ENCODE measurements around the gene TDRD1.

DNA sequence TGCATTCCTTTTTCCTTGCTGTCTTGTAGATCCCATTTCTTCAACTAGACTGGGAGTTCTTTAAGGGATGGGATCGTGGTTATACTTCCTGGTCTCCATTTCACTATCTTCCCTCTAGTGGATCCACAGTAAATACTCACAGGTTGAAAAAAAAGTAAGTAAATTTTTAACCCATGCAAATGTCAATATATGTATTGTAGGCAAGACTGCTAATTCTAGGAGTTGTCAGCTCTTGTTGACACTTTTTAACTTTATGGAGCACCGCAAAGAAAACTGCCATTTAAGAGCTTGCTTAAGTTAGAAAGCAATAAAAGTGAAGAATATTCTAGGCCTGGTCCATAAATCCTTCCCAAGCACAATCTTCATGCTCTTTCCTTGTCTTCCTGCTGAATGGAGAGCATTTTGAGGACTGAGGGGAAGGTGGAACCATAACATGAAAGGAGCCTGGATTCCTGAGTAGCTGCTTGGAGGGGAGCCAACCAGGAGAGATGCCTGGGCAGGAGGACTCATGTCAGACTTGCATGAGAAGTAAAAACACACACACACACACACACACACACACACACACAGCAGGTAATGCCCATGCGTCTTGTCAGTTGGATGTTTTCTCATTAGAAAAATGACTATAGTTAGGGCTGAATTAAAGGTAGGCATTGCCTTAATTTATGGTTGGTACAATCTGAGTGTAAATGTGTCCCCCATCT, 92.1 kb downstream of the TDRD1 start:
- TF ChIP-seq, protein P1, sequence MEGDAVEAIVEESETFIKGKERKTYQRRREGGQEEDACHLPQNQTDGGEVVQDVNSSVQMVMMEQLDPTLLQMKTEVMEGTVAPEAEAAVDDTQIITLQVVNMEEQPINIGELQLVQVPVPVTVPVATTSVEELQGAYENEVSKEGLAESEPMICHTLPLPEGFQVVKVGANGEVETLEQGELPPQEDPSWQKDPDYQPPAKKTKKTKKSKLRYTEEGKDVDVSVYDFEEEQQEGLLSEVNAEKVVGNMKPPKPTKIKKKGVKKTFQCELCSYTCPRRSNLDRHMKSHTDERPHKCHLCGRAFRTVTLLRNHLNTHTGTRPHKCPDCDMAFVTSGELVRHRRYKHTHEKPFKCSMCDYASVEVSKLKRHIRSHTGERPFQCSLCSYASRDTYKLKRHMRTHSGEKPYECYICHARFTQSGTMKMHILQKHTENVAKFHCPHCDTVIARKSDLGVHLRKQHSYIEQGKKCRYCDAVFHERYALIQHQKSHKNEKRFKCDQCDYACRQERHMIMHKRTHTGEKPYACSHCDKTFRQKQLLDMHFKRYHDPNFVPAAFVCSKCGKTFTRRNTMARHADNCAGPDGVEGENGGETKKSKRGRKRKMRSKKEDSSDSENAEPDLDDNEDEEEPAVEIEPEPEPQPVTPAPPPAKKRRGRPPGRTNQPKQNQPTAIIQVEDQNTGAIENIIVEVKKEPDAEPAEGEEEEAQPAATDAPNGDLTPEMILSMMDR (IDR thresholded peaks at IDR 0.05) = no peak
- TF ChIP-seq EP300 (IDR thresholded peaks at IDR 0.05) = no peak
